HepG2 (cell line): ENCODE results near the gene CDY1B. TPM values are rescaled to one million over a fixed set of nuclear protein-coding genes. Genes with fewer than 3 reads are reported as not detected.
"Not testable (repeated sequence)": the region's sequence is repeated elsewhere in the genome, so short reads cannot be mapped to it uniquely, and the experiment has no call there.

Experiments
- ATAC-seq: fragments of 200-7000 bp; cut with Tn5 transposase; 3 replicates; pipeline ENCODE4 v1.9.1; 2020; ENCODE audit warnings: mild to moderate bottlenecking, moderate library complexity
- Bru-seq: library from RNA; stranded (reverse); fragments of 400-500 nt; gene quantifications from one replicate; lab custom pipeline; 2021; lab: Mats Ljungman, UMichigan
- BruChase-seq, 2 experiments: library from RNA; stranded (reverse); fragments of 400-500 nt; gene quantifications; one replicate each; lab custom pipeline; 2021; lab: Mats Ljungman, UMichigan
- BruUV-seq: library from RNA; stranded (reverse); fragments of 400-500 nt; replicated peaks from 2 replicates; lab custom pipeline; 2021; lab: Mats Ljungman, UMichigan
- CTCF ChIA-PET: fragments of 300-600 bp; formaldehyde crosslinking; extraction: SDS; loops from one replicate; lab custom pipeline; 2021; ENCODE audit warnings: low total read pairs, inconsistent platforms, low intra/inter-chr PET ratio; lab: Yijun Ruan, JAX
- POLR2A ChIA-PET: fragments of 350-600 bp; sonication (Branson Sonifier 250); formaldehyde crosslinking; loops from one replicate; lab custom pipeline; 2020; ENCODE audit warnings: antibody characterized with exemption, inconsistent platforms; lab: Yijun Ruan, JAX
- DNase-seq: peaks from one replicate; pipeline ENCODE4 v3.0.0-alpha.2; 2015; ENCODE audit warnings: low spot score
- FAIRE-seq: peaks from 3 replicates; lab custom pipeline; 2011; peaks lifted over from hg19 to GRCh38; lab: Jason Lieb, UNC
- H2AFZ ChIP-seq: one replicate; pipeline ENCODE4 v1.6.1; 2011; ENCODE audit warnings: low read length, inconsistent platforms
- H3K27ac ChIP-seq: fragments of 300-600 bp; 3 replicates; pipeline ENCODE4 v1.8.0; 2011; ENCODE audit warnings: mixed run types, mild to moderate bottlenecking, mixed read lengths, low read length, inconsistent platforms; ENCODE audit not compliant: insufficient read depth; ENCODE audit errors: extremely low read length
- H3K27me3 ChIP-seq, 2 experiments: fragments of 200-600 bp in 1 of 2; 2 replicates in 1 of 2; 3 replicates in 1 of 2; pipeline versions ENCODE4 v1.6.0 to v1.8.0; 2011; ENCODE audit warnings: low read length in 2 of 2, mild to moderate bottlenecking in 2 of 2, moderate library complexity in 2 of 2, inconsistent platforms in 1 of 2; ENCODE audit not compliant: insufficient read depth in 2 of 2, control insufficient read depth in 1 of 2
- H3K36me3 ChIP-seq, 2 experiments: fragments of 200-600 bp in 1 of 2; replicated peaks in 1 of 2; 2 replicates in 1 of 2; 3 replicates in 1 of 2; pipeline versions ENCODE4 v1.5.1 to v1.8.0; 2011; ENCODE audit warnings: low read length in 2 of 2, inconsistent platforms in 1 of 2; ENCODE audit not compliant: insufficient read depth in 2 of 2, control insufficient read depth in 1 of 2
- H3K4me1 ChIP-seq: 2 replicates; pipeline ENCODE4 v1.5.1; 2012; ENCODE audit warnings: low read length, inconsistent platforms; ENCODE audit not compliant: insufficient read depth
- H3K4me2 ChIP-seq: 2 replicates; pipeline ENCODE4 v1.6.0; 2011; ENCODE audit warnings: low read depth, low read length, inconsistent platforms
- H3K4me3 ChIP-seq, 3 experiments: fragments of 200-600 bp in 1 of 3; sonication (generic), shearing (Covaris generic) in 1 of 3; replicated peaks in 1 of 3; 2 replicates each; pipeline ENCODE4 v1.5.1; 2011 to 2016; ENCODE audit warnings: low read length in 3 of 3, inconsistent platforms in 2 of 3, low read depth in 2 of 3, mild to moderate bottlenecking in 2 of 3, control low read depth in 1 of 3, mixed read lengths in 1 of 3; ENCODE audit not compliant: insufficient read depth in 1 of 3
- H3K79me2 ChIP-seq: one replicate; pipeline ENCODE4 v1.6.1; 2011; ENCODE audit warnings: low read length, inconsistent platforms; ENCODE audit not compliant: insufficient read depth
- H3K9ac ChIP-seq: 2 replicates; pipeline ENCODE4 v1.6.0; 2011; ENCODE audit warnings: mild to moderate bottlenecking, low read depth, low read length, inconsistent platforms; ENCODE audit not compliant: insufficient read depth
- H3K9me3 ChIP-seq: 2 replicates; pipeline ENCODE4 v1.5.1; 2012; ENCODE audit warnings: mild to moderate bottlenecking, low read length
- H4K20me1 ChIP-seq: 2 replicates; pipeline ENCODE4 v1.6.0; 2011; ENCODE audit warnings: inconsistent platforms, mild to moderate bottlenecking, low read length, moderate library complexity; ENCODE audit not compliant: insufficient read depth
- WGBS: methylation state at CpG from one replicate; pipeline ENCODE4 v1.1.6; 2017; ENCODE audit warnings: low lambda C conversion rate; 5-methylcytosine and 5-hydroxymethylcytosine counted together
- in situ Hi-C: cut with HindIII; loops from 2 replicates; pipeline ENCODE4 v1.10.0; 2017; ENCODE audit warnings: low pct_unique_long_range_greater_than_20kb; ENCODE audit not compliant: extremely low pct_ligation_motif_present
- intact Hi-C: fragments of 100-400 bp; cut with micrococcal nuclease; formaldehyde crosslinking; loops from one replicate; pipeline ENCODE4 v1.10.0; 2022; ENCODE audit not compliant: unreplicated experiment
- long read RNA-seq, 2 experiments: library from RNA in 1 of 2; library from polyadenylated mRNA in 1 of 2; stranded (forward) in 1 of 2; unstranded in 1 of 2; transcript quantifications; one replicate each; pipeline ENCODE4 v2.0.0, GENCODE V29; 2019 to 2022
- polyA minus RNA-seq, 3 experiments: library from RNA; depleted of rRNA, polyadenylated mRNA; stranded (reverse); fragments of >200 nt; gene quantifications; 2 replicates each; pipeline ENCODE4 v1.2.3, GENCODE V29; 2011; ENCODE audit warnings: low replicate concordance in 1 of 3
- polyA plus RNA-seq, 8 experiments: library from polyadenylated mRNA; depleted of rRNA in 3 of 8; stranded (reverse) in 7 of 8; unstranded in 1 of 8; fragments of >200 nt; fragmentation: Illumina TruSeq in 4 of 8; extraction: Trizol in 4 of 8; gene quantifications; 2 replicates each; pipeline versions ENCODE4 v1.2.1 to v1.2.3, GENCODE V29; 2011 to 2016; ENCODE audit warnings: low read depth in 4 of 8, missing spikeins in 1 of 8, mixed read lengths in 1 of 8; ENCODE audit not compliant: insufficient read depth in 1 of 8
- total RNA-seq, 5 experiments: library from RNA; depleted of rRNA; stranded (reverse); fragments of >200 nt; fragmentation: Illumina TruSeq; extraction: Trizol; gene quantifications; 2 replicates each; pipeline ENCODE4 v1.2.3, GENCODE V29; 2016; ENCODE audit warnings: low read depth in 1 of 5

The CDY1B gene
- total RNA-seq (2016; rRNA removed; fragmentation: Illumina TruSeq; extraction: Trizol) (not detected in 2 replicates), polyA plus RNA-seq (2011; rRNA removed) (not detected in 2 replicates), polyA minus RNA-seq (2011; rRNA and poly(A)+ RNA removed; ENCODE audit: low replicate concordance) (not detected in 2 replicates), Bru-seq, nascent RNA (not detected), BruChase-seq, experiment 1, labeled RNA remaining after a 6-hour chase (not detected), BruChase-seq, experiment 2, labeled RNA remaining after a 2-hour chase (not detected)
- not detected in 2 replicates for total RNA-seq (2016; cell fraction: cytosol; rRNA removed; fragmentation: Illumina TruSeq; extraction: Trizol; ENCODE audit: low read depth)
- total RNA-seq (2016; cell fraction: insoluble cytoplasmic fraction; rRNA removed; fragmentation: Illumina TruSeq; extraction: Trizol), result not detected in 2 replicates
- not detected in 2 replicates for total RNA-seq (2016; cell fraction: membrane; rRNA removed; fragmentation: Illumina TruSeq; extraction: Trizol)
- not detected in 2 replicates for total RNA-seq (2016; cell fraction: nucleus; rRNA removed; fragmentation: Illumina TruSeq; extraction: Trizol)
- polyA plus RNA-seq (2011; cell fraction: cytosol; rRNA removed), result not detected in 2 replicates
- polyA plus RNA-seq (2011; cell fraction: nucleus; rRNA removed), result not detected in 2 replicates
- not detected in 2 replicates for polyA plus RNA-seq (2012)
- polyA plus RNA-seq (2016; cell fraction: cytosol; fragmentation: Illumina TruSeq; extraction: Trizol; ENCODE audit: low read depth), result not detected in 2 replicates
- not detected in 2 replicates for polyA plus RNA-seq (2016; cell fraction: insoluble cytoplasmic fraction; fragmentation: Illumina TruSeq; extraction: Trizol; ENCODE audit: low read depth)
- not detected in 2 replicates for polyA plus RNA-seq (2016; cell fraction: membrane; fragmentation: Illumina TruSeq; extraction: Trizol; ENCODE audit: low read depth)
- polyA plus RNA-seq (2016; cell fraction: nucleus; fragmentation: Illumina TruSeq; extraction: Trizol; ENCODE audit: insufficient read depth, low read depth), result not detected in 2 replicates
- polyA minus RNA-seq (2011; cell fraction: cytosol; rRNA and poly(A)+ RNA removed), result not detected in 2 replicates
- not detected in 2 replicates for polyA minus RNA-seq (2011; cell fraction: nucleus; rRNA and poly(A)+ RNA removed)
- long read RNA-seq, experiment 1, result 0 reads
- long read RNA-seq, experiment 2, result 0 reads

GRCh38 chrY:24047919-24048318 is at the start of gene CDY1B:
CDY1B (minus strand) TSS chrY:24048019; CDS start chrY:24047688, 331 bp downstream.
- H4K20me1 ChIP-seq, CTCF ChIA-PET, H3K27ac ChIP-seq, H3K4me3 ChIP-seq, BruUV-seq, H3K4me1 ChIP-seq, H3K79me2 ChIP-seq, H3K4me2 ChIP-seq, H2AFZ ChIP-seq, FAIRE-seq, intact Hi-C loops, H3K9ac ChIP-seq, H3K9me3 ChIP-seq, DNase-seq, H3K36me3 ChIP-seq, H3K27me3 ChIP-seq, ATAC-seq, POLR2A ChIA-PET, in situ Hi-C loops: not testable (repeated sequence)
- no CpG with 5 or more reads among the region's 2 CpGs for WGBS

DNA sequence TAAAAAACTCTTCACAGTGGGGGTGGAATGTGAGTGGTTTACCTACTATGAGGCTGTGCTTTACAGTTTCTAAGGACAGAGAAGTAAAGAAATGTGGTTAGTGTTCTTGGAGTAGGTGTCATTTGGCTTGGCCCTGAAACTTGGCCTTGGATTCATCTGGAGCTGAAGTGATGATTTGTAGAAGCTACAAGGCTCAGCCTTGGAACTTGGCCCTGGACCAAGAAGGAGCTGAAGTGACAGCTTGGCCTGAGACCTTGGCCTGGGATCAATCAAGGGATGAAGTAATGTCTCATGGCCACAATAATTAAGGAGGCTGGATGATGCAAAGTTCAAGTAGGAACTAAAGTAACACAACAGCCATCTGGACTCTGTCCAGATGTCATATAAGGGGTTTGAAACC is 1.7 kb upstream of the CDY1B start:
- BruUV-seq, in situ Hi-C loops, H3K79me2 ChIP-seq, H3K9ac ChIP-seq, POLR2A ChIA-PET, CTCF ChIA-PET, H3K9me3 ChIP-seq, FAIRE-seq, H3K4me1 ChIP-seq, H4K20me1 ChIP-seq, H3K4me2 ChIP-seq, H3K27ac ChIP-seq, H3K36me3 ChIP-seq, intact Hi-C loops, ATAC-seq, H3K4me3 ChIP-seq, H2AFZ ChIP-seq, DNase-seq, H3K27me3 ChIP-seq: not testable (repeated sequence)

DNA sequence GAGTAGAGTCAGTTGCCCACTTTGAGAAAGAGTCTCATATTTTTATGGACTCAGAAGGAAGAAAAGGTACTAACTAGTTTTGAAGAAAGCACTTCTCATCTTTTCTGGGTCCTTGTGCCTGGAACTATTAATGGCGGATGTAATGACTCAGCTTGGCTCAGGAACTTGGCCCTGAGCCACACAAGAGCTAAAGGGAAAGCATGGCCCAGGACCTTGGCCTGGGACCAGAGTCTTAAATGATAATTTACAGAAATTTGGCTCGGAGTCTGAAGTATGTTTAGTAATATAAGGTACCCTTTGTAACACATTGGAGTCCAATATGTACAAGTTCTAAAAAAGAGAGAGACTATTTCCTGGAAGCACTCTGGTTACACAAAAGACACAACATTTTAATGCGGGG is 4.6 kb downstream of the CDY1B start:
- H3K4me1 ChIP-seq, BruUV-seq, CTCF ChIA-PET, H4K20me1 ChIP-seq, FAIRE-seq, ATAC-seq, POLR2A ChIA-PET, H3K36me3 ChIP-seq, H3K79me2 ChIP-seq, H3K27ac ChIP-seq, intact Hi-C loops, H3K27me3 ChIP-seq, H3K4me2 ChIP-seq, H2AFZ ChIP-seq, H3K4me3 ChIP-seq, DNase-seq, H3K9me3 ChIP-seq, in situ Hi-C loops, H3K9ac ChIP-seq: not testable (repeated sequence)
- WGBS, result no CpG with 5 or more reads among the region's 3 CpGs
